DND-41 (cell line): ENCODE data around the gene FAM219A.
A peak's percentile ranks its signal among the peaks of the same experiment; 100 is the strongest.

Source experiments
- ATAC-seq: fragments of 200-7000 bp; cut with Tn5 transposase; 3 replicates; pipeline ENCODE4 v1.9.1; 2021; ENCODE audit warnings: low read depth; ENCODE audit not compliant: insufficient read depth
- DNase-seq: peaks from one replicate; pipeline ENCODE4 v3.0.0-alpha.2; 2020
- H2AFZ ChIP-seq: 2 replicates; pipeline ENCODE4 v1.6.0; 2012; ENCODE audit warnings: low read depth, low read length
- H3K27ac ChIP-seq: 2 replicates; pipeline ENCODE4 v1.5.1; 2012; ENCODE audit warnings: low read length, inconsistent platforms
- H3K27me3 ChIP-seq: fragments of 200-600 bp; sonication (generic); 2 replicates; pipeline ENCODE4 v1.6.0; 2012; ENCODE audit warnings: low read length, mild to moderate bottlenecking, inconsistent platforms; ENCODE audit not compliant: insufficient read depth, poor library complexity
- H3K36me3 ChIP-seq: 2 replicates; pipeline ENCODE4 v1.5.1; 2012; ENCODE audit warnings: low read length, inconsistent platforms; ENCODE audit not compliant: insufficient read depth
- H3K4me1 ChIP-seq: 2 replicates; pipeline ENCODE4 v1.5.1; 2012; ENCODE audit warnings: mild to moderate bottlenecking, low read length; ENCODE audit not compliant: insufficient read depth
- H3K4me2 ChIP-seq: 2 replicates; pipeline ENCODE4 v1.6.0; 2012; ENCODE audit warnings: mild to moderate bottlenecking, moderate library complexity, low read length, inconsistent platforms; ENCODE audit not compliant: insufficient read depth
- H3K4me3 ChIP-seq, 2 experiments: fragments of 200-600 bp in 1 of 2; shearing (Covaris generic) in 1 of 2; 2 replicates each; pipeline ENCODE4 v1.5.1; 2012 to 2016; ENCODE audit warnings: inconsistent platforms in 2 of 2, low read length in 2 of 2, mild to moderate bottlenecking in 2 of 2, low read depth in 1 of 2, moderate library complexity in 1 of 2
- H3K79me2 ChIP-seq: 2 replicates; pipeline ENCODE4 v1.6.0; 2012; ENCODE audit warnings: low read length, inconsistent platforms; ENCODE audit not compliant: insufficient read depth
- H3K9ac ChIP-seq: 2 replicates; pipeline ENCODE4 v1.6.0; 2012; ENCODE audit warnings: low read depth, mild to moderate bottlenecking, inconsistent platforms, low read length, moderate library complexity
- H3K9me3 ChIP-seq: 2 replicates; pipeline ENCODE4 v1.5.1; 2012; ENCODE audit warnings: low read length, moderate library complexity, mild to moderate bottlenecking, inconsistent platforms; ENCODE audit not compliant: insufficient read depth, severe bottlenecking
- H4K20me1 ChIP-seq: 2 replicates; pipeline ENCODE4 v1.6.0; 2012; ENCODE audit warnings: low read length; ENCODE audit not compliant: insufficient read depth
- EZH2 ChIP-seq: IDR thresholded peaks from 3 replicates; pipeline ENCODE4 v1.6.1; 2012; ENCODE audit warnings: borderline replicate concordance, low read depth, mild to moderate bottlenecking, moderate library complexity, low read length, inconsistent platforms; ENCODE audit not compliant: severe bottlenecking
- TF ChIP-seq, protein P1 (sequence below): IDR thresholded peaks from 2 replicates; pipeline ENCODE4 v1.5.1; 2012; ENCODE audit warnings: borderline replicate concordance, low read length, moderate library complexity, mild to moderate bottlenecking; ENCODE audit not compliant: poor library complexity, severe bottlenecking; ENCODE audit errors: extremely low read depth

The FAM219A gene

GRCh38 chr9:34459941-34460340 lies 1.6 kb upstream of the FAM219A start:
- H3K9me3 ChIP-seq, result no peaks in the 10 kb centered on the region
- no peaks in the 10 kb centered on the region for H3K36me3 ChIP-seq
- peaks cover 26% of the 10 kb centered on the region for H3K4me1 ChIP-seq
- no peak overlapping the region for H3K4me2 ChIP-seq
- ATAC-seq (no peak), DNase-seq (no peak)
- no peak overlapping the region for H2AFZ ChIP-seq
- no peak overlapping the region for H3K9ac ChIP-seq
- H3K79me2 ChIP-seq, result peaks cover 22% of the 10 kb centered on the region
- H4K20me1 ChIP-seq, result peaks cover 16% of the 10 kb centered on the region
- TF ChIP-seq EZH2, result no peak
- TF ChIP-seq, protein P1, sequence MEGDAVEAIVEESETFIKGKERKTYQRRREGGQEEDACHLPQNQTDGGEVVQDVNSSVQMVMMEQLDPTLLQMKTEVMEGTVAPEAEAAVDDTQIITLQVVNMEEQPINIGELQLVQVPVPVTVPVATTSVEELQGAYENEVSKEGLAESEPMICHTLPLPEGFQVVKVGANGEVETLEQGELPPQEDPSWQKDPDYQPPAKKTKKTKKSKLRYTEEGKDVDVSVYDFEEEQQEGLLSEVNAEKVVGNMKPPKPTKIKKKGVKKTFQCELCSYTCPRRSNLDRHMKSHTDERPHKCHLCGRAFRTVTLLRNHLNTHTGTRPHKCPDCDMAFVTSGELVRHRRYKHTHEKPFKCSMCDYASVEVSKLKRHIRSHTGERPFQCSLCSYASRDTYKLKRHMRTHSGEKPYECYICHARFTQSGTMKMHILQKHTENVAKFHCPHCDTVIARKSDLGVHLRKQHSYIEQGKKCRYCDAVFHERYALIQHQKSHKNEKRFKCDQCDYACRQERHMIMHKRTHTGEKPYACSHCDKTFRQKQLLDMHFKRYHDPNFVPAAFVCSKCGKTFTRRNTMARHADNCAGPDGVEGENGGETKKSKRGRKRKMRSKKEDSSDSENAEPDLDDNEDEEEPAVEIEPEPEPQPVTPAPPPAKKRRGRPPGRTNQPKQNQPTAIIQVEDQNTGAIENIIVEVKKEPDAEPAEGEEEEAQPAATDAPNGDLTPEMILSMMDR, result no peak
- H3K27ac ChIP-seq, result no peak overlapping the region
- peaks cover 12% of the 10 kb centered on the region for H3K27me3 ChIP-seq
- no peak overlapping the region for H3K4me3 ChIP-seq

DNA sequence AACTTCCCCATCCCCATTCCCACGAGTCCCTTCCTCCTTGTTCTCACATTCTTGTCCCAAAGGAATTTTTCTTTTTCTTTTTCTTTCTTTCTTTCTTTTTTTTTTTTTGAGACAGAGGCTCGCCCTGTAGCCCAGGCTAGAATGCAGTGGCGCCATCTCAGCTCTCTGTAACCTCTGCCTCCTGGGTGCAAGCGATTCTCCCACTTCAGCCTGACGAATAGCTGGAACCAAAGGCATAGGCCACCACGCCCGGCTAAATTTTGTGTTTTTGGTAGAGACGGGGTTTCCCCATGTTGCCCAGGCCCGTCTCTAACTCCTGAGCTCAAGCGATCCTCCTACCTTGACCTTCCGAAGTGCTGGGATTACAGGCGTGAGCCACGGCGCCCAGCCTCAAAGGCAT lies 986 bp upstream of the FAM219A start:
- no peak overlapping the region for H2AFZ ChIP-seq
- peaks cover 18% of the 10 kb centered on the region for H4K20me1 ChIP-seq
- H3K4me1 ChIP-seq, result peaks cover 26% of the 10 kb centered on the region
- DNase-seq, result no peak
- peaks cover 26% of the 10 kb centered on the region for H3K79me2 ChIP-seq
- no peaks in the 10 kb centered on the region for H3K36me3 ChIP-seq
- no peak overlapping the region for H3K4me3 ChIP-seq
- no peak for ATAC-seq
- TF ChIP-seq EZH2, result no peak
- TF ChIP-seq, protein P1, result no peak
- H3K4me2 ChIP-seq, result 0 out of 2 replicates have a peak overlapping the region, but pooled peaks have one; percentile 62
- no peak overlapping the region for H3K9ac ChIP-seq
- no peaks in the 10 kb centered on the region for H3K9me3 ChIP-seq
- no peak overlapping the region for H3K27ac ChIP-seq
- H3K27me3 ChIP-seq, result peaks cover 7% of the 10 kb centered on the region

GRCh38 chr9:34458959-34459340 lies 580 bp upstream of the FAM219A start:
- TF ChIP-seq EZH2, result no peak
- TF ChIP-seq, protein P1, result no peak
- no peak for ATAC-seq
- no peak for DNase-seq
- Histone ChIP-seq H3K27ac (no peak overlapping the region), H3K27me3 (peaks cover 7% of the 10 kb centered on the region), H3K4me3 (peak overlapping the region in 1 of 2 experiments; percentile 41; a peak in 2 of 4 replicates), H3K9ac (no peak overlapping the region), H3K4me1 (peaks cover 26% of the 10 kb centered on the region), H2AFZ (no peak overlapping the region), H3K9me3 (no peaks in the 10 kb centered on the region), H3K79me2 (peaks cover 27% of the 10 kb centered on the region), H3K36me3 (no peaks in the 10 kb centered on the region), H3K4me2 (peak overlapping the region; percentile 62), H4K20me1 (peaks cover 20% of the 10 kb centered on the region)
